Measurements from ENCODE around the gene RWDD3. TPM values are rescaled to one million over a fixed set of nuclear protein-coding genes. Genes with fewer than 3 reads are reported as not detected.

RWDD3 gene
- total and polyA plus RNA-seq, 2 donors = 19.0 to 41.3 TPM

DNA sequence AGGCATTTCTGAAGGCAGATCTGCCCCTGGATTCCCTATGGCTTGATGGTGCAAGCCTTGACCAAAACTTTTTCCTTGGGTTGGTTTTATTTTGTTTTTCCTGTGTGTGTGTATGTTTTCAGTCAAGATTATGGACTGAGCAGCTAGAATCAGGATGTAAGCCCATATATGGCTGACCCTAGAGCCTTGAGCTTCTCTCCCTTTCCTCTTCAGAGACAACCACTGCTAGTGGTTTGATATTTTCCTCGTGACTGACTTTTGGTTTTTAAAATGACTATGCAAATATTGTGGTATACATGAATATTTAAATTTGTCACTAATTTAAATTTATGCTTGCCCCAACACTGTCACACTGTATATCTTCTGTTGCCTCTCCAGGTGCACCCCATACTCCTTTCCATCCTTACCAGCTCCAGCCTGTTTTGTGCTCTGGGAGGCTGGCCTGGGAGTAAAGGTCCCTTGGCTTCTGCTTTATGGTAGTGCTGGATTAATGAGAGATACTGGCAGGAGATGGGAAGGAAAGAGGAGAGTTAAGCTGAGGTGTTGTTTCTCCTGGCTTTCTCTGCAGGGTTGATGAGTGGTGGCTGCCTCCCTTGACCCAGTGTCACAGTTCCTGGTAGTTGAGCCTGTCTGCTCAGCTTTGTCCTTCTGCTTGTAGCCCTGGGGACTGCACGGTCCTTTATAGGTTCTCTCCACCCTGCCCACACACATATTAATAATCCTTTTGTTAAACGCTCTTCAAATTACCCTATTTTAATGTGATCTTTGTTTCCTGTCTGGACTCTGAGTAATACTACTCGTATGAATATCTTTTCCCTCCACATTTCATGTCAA is 44.4 kb downstream of the RWDD3 start:
- DNase-seq (ENCODE audit: extremely low spot score) = no peak
- Histone ChIP-seq H3K4me3 (ENCODE audit: low read depth, low read length) (no peak overlapping the region), H3K4me1 (ENCODE audit: insufficient read depth) (no peaks in the 10 kb centered on the region), H3K36me3 (ENCODE audit: insufficient read depth) (no peaks in the 10 kb centered on the region), H3K27ac (ENCODE audit: low read depth) (no peak overlapping the region)
- WGBS = 74% methylated on average over 4 of the region's 4 CpGs

GRCh38 chr1:95281781-95282517 is 47.9 kb downstream of the RWDD3 start:
- DNase-seq (ENCODE audit: extremely low spot score) = no peak
- Histone ChIP-seq H3K36me3 (ENCODE audit: insufficient read depth) (no peaks in the 10 kb centered on the region), H3K4me3 (ENCODE audit: low read depth, low read length) (no peak overlapping the region), H3K4me1 (ENCODE audit: insufficient read depth) (no peaks in the 10 kb centered on the region), H3K27ac (ENCODE audit: low read depth) (no peak overlapping the region)
- WGBS = 85% methylated on average over 3 of the region's 3 CpGs

DNA sequence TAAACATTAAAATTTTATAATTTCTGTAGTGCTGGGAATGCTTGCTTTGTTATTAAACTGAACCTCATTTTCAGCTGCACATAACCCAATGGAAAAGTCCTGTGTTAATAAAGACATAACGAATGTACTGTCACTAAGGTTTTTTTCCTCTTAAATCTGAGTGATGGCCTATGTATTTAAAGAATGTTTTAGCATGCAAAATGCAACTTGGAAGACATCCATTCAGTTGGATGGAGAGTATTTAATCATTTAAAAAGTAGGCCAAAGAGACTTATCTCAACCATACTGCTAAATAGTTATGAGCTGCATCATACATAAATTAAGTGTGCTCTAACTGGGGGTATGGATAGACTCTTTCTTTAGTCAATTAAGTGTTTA is 48.5 kb downstream of the RWDD3 start:
- 95% methylated on average over 1 of the region's 1 CpG for WGBS
- no peak overlapping the region for H3K27ac ChIP-seq (ENCODE audit: low read depth)
- DNase-seq (ENCODE audit: extremely low spot score) = no peak
- H3K4me1 ChIP-seq (ENCODE audit: insufficient read depth) = no peaks in the 10 kb centered on the region
- no peaks in the 10 kb centered on the region for H3K36me3 ChIP-seq (ENCODE audit: insufficient read depth)
- H3K4me3 ChIP-seq (ENCODE audit: low read depth, low read length) = no peak overlapping the region

DNA sequence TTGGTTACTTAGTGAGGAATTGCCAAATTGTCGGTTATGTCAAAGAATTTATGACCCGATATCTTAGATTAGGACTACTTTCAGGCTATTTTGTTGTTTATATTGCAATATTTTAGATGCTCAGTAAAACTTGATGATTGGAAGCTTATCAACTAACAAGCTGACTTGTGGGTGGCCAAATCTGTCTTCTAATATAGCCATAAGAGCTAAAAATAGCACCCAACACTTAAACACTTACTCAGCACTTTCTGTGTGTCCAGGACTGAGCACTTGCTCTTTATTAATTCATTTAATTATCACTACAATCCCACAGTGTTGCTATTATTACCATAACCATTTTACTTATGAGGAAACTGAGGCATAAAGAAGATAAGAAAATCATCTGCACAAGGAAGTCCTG is 50.4 kb downstream of the RWDD3 start:
- no peaks in the 10 kb centered on the region for H3K4me1 ChIP-seq (ENCODE audit: insufficient read depth)
- H3K4me3 ChIP-seq (ENCODE audit: low read depth, low read length) = no peak overlapping the region
- no peak overlapping the region for H3K27ac ChIP-seq (ENCODE audit: low read depth)
- 94% methylated on average over 2 of the region's 2 CpGs for WGBS
- DNase-seq (ENCODE audit: extremely low spot score) = no peak
- no peaks in the 10 kb centered on the region for H3K36me3 ChIP-seq (ENCODE audit: insufficient read depth)

DNA sequence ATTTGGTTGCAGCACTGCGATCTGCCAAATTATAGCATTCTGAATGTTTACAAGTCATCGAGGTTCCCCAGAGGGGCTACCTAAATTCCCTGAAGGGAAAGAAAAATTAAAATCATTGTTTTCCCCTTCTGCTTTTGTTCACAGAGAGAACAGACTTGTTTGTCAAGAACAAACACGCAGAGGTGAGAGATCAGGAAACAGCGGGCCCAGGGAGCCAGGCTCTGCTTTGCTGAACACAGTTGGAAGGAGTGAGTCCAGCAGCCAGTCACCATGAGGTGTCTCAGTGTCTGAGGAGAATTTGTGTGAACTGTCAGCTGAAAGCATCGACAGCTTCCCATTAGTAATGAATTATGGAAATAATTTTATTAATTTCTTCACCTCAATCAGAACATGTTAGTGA is 52.5 kb downstream of the RWDD3 start:
- H3K36me3 ChIP-seq (ENCODE audit: insufficient read depth) = no peaks in the 10 kb centered on the region
- 70% methylated on average over 5 of the region's 5 CpGs for WGBS
- H3K4me1 ChIP-seq (ENCODE audit: insufficient read depth) = no peaks in the 10 kb centered on the region
- DNase-seq (ENCODE audit: extremely low spot score) = no peak
- H3K4me3 ChIP-seq (ENCODE audit: low read depth, low read length) = no peak overlapping the region
- no peak overlapping the region for H3K27ac ChIP-seq (ENCODE audit: low read depth)

DNA sequence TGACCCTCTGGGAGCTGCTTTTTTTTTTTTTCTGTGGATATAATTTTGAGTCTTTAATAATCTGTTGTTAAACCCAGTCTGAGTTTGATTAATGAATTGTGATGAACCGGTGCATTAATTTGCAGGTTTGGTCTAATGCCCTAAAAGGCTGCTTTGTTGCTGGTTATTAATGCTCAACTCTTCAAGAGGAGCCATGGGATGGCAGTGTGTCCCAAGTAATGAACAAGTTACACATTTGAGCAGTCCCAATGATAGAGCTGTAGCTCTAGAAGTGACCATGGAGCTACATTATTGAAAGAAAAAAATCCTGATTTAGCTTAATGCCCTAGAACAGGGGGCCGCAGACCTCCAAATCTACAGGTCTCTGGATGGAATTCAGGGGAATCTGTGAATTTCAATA is 53.1 kb downstream of the RWDD3 start:
- WGBS = 87% methylated on average over 2 of the region's 2 CpGs
- no peaks in the 10 kb centered on the region for H3K4me1 ChIP-seq (ENCODE audit: insufficient read depth)
- no peak for DNase-seq (ENCODE audit: extremely low spot score)
- H3K4me3 ChIP-seq (ENCODE audit: low read depth, low read length) = no peak overlapping the region
- no peak overlapping the region for H3K27ac ChIP-seq (ENCODE audit: low read depth)
- no peaks in the 10 kb centered on the region for H3K36me3 ChIP-seq (ENCODE audit: insufficient read depth)

DNA sequence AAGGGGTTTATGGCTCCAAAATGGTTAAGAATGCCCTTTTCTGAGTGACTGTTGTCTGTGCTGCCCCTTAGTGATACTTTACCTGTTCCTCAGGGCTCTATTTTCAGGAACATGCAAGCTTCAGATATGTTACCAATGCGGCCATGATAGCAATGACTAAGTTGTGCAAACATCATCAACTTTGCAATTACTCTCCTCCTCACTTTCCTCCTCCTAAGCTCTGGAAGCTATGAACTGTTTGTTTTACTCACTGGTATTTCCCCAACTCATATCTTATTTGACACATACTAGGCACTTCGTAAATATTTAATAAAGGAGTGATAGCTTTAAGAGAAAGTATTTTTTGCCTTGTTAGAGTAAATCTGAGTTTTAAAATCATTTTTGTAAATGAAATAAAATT is 53.8 kb downstream of the RWDD3 start:
- no peak overlapping the region for H3K27ac ChIP-seq (ENCODE audit: low read depth)
- DNase-seq (ENCODE audit: extremely low spot score) = no peak
- no peak overlapping the region for H3K4me3 ChIP-seq (ENCODE audit: low read depth, low read length)
- H3K4me1 ChIP-seq (ENCODE audit: insufficient read depth) = no peaks in the 10 kb centered on the region
- WGBS = 75% methylated on average over 2 of the region's 2 CpGs
- no peaks in the 10 kb centered on the region for H3K36me3 ChIP-seq (ENCODE audit: insufficient read depth)

Other genes starting within 250 kb of the RWDD3 start
- 4.4 TPM for gene ALG14, start 161.3 kb upstream of the RWDD3 start, total RNA-seq
- 2.7 TPM for gene ALG14, start 161.3 kb upstream of the RWDD3 start, polyA plus RNA-seq
- gene TLCD4, start 116.9 kb upstream of the RWDD3 start, total RNA-seq = 28.1 TPM
- 7.1 TPM for gene TLCD4, start 116.9 kb upstream of the RWDD3 start, polyA plus RNA-seq